GM10266 (cell line): Measurements from ENCODE around the gene HAVCR2.

Experiments used
- DNase-seq: peaks from one replicate; pipeline ENCODE4 v3.0.0; 2012; ENCODE audit errors: extremely low spot score
- TF ChIP-seq, protein P1 (sequence below): IDR thresholded peaks from 2 replicates; pipeline ENCODE4 v1.5.1; 2012; ENCODE audit warnings: mild to moderate bottlenecking, low read depth; ENCODE audit not compliant: control insufficient read depth, insufficient read depth; ENCODE audit errors: missing control alignments

The HAVCR2 gene

DNA sequence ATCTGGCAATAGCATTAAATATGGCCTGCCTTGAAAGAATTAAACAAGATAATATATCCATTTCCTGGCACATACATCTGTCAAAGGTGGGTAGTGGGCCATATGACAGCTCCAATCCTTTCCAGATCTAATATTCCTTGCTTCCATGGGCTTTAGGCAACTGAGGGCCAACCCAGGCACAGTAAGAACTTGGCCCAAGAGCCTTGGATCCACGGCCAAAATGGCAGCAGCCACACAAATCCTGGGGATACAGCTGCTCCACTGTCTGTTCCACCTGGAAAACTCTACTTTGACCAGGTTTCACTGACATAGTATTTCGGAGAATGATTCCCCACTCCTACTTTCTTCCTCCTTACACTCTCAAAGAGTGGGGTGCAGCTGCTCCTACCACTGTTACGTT lies 63.2 kb downstream of the HAVCR2 start:
- DNase-seq = no peak
- TF ChIP-seq, protein P1, sequence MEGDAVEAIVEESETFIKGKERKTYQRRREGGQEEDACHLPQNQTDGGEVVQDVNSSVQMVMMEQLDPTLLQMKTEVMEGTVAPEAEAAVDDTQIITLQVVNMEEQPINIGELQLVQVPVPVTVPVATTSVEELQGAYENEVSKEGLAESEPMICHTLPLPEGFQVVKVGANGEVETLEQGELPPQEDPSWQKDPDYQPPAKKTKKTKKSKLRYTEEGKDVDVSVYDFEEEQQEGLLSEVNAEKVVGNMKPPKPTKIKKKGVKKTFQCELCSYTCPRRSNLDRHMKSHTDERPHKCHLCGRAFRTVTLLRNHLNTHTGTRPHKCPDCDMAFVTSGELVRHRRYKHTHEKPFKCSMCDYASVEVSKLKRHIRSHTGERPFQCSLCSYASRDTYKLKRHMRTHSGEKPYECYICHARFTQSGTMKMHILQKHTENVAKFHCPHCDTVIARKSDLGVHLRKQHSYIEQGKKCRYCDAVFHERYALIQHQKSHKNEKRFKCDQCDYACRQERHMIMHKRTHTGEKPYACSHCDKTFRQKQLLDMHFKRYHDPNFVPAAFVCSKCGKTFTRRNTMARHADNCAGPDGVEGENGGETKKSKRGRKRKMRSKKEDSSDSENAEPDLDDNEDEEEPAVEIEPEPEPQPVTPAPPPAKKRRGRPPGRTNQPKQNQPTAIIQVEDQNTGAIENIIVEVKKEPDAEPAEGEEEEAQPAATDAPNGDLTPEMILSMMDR = no peak

DNA sequence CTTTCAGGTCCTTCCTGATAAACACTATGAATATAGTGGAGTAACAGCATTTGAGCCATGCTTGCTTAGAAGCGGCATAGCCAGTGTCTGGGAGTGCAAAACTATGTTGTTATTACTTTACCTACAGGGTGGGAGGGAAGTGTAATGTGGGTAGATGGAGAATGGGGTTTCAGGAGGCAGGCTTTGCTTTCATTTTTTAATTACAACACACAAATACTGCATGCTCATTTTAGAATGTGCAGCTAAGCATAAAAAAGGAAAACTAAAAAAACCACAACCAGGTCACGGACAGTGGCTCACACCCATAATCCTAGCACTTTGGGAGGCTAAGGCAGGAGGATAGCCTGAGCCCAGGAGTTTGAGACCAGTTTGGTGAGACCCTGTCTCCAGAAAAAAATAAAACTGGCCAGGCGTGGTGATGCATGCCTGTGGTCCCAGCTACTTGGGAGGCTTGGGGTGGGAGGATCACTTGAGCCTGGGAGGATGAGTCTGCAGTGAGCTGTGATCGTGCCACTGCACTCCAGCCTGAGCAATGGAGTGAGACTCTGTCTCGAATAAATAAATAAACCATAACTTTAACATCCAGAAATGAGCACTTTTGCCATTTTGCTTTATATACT lies 70.2 kb downstream of the HAVCR2 start:
- TF ChIP-seq, protein P1 = no peak
- no peak for DNase-seq
